Fibroblast of skin of abdomen (primary cell): Measurements from ENCODE around the gene LTF.

Experiments used
- DNase-seq: peaks from one replicate; pipeline ENCODE4 v3.0.0-alpha.2; 2013

Gene LTF

DNA sequence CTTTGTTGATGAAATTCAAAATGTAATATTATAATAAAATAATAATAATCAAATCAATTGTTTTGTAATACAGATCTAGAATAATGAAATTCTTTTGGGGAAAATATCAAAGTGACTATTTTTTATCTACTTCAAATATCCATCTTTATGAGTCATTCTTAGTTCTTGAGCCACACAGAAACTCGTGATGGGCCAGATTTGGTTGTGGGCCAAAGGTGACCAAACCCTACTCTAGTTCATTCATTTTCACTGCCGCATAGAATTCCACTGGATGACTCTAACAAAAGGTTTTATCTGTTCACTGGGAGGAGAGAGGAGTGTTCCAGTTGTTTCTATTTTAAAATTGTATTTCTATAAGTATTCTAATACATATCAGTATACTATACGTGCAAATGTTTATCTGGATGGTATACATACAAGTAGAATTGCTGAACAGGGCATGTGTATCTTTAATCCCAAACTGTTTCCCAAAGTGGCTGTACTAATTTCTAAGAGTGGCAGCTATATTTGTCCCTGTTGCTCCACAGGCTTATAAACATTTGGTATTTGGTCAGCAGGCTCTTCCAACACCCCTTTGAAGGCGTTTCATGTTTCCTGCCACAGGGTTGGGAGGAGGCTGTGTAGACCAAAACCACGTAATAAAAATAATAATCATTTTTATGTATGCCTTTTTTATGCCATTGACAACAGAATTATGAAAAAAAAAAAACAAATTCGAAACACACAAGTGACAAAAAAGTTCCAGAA lies 25.8 kb upstream of the LTF start:
- no peak for DNase-seq

DNA sequence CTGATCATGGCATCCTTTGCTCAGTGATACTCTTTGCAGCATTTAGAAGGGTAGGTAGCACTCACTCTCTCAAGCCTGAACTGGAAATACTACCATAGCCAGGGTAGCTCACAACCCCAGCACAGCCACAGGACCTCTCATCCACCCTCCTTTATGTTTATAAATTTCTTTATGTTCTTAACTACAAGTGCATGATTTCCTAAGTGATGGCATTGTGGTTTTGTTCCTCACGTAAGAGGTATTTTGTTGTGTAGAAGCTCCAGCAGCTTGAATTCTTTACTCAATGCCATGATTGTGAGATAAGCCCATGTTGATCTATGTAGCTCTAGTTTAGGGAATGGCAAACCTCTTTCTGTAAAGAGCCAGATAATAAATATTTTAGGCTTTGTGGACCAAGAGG lies 25.2 kb upstream of the LTF start:
- DNase-seq, result peak; percentile 52

DNA sequence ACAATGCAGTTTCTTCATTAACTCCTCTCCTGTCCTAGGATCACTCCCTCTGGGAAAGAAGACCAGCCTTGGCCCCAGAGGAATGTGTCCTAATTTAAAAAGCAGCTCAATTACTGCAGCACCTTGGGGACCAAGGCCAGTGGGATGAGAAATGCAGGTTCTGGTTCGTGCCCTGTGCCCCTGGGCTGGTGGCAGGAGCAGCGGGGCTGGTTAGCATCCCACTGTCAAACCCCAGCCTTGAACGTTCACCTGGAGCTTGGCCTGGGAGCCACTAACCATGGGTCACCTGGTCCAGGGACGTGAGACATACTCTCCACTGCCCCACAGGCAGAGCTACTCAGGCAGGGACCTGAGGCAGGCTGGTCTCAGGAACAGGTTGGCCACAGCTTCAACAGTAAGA lies 24.7 kb upstream of the LTF start:
- no peak for DNase-seq

DNA sequence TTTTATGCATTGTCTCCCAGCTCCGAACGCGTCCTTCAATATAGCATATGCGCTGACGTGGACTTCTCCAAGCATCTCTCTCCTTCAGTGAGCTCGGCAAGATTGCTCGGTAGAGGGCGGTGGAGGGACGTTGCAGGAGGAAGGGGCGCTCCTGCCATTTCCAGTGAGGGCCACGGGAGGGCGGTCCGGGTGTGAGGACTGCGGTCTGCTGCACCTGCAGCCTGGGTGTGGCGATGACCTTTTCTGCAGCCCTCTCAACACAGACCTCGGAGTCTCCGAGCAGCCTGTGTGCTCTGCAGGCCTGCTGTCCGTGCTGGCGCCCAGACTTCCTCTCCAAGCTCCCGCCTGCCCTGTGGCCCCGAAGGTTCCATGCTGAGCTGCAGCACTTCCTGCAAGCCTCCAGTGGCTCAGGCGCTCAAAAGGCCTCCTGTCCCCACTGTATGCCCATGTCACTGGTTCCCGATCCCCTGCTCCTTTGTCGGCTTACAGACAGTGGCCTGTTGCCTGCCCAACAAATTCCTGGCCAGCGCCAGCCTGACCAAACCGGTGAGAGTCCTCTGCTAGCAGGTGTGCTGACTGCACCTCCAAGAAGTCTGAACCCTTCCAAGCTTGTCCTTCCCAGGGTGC lies 24.1 kb upstream of the LTF start:
- peak; percentile 85 for DNase-seq

DNA sequence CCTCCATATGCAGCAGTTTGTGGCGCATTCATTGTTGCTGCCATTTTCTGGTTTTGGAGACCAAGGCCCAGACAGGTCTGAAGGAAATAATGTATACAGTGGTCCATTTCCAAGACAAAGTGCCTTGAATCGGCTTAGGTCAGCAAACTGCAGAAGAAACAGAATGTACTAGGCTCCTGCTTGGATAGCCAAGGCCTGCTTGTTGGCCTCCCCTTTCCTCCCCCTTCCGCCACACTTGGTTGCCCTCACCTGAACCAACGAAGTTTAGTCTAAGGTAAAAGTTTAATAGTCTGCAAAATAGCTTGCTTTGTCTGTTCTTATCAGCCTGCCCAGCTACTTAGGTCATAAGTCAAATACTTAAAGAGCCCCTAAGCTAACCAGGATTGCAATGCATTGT lies 21.1 kb upstream of the LTF start:
- DNase-seq, result no peak

DNA sequence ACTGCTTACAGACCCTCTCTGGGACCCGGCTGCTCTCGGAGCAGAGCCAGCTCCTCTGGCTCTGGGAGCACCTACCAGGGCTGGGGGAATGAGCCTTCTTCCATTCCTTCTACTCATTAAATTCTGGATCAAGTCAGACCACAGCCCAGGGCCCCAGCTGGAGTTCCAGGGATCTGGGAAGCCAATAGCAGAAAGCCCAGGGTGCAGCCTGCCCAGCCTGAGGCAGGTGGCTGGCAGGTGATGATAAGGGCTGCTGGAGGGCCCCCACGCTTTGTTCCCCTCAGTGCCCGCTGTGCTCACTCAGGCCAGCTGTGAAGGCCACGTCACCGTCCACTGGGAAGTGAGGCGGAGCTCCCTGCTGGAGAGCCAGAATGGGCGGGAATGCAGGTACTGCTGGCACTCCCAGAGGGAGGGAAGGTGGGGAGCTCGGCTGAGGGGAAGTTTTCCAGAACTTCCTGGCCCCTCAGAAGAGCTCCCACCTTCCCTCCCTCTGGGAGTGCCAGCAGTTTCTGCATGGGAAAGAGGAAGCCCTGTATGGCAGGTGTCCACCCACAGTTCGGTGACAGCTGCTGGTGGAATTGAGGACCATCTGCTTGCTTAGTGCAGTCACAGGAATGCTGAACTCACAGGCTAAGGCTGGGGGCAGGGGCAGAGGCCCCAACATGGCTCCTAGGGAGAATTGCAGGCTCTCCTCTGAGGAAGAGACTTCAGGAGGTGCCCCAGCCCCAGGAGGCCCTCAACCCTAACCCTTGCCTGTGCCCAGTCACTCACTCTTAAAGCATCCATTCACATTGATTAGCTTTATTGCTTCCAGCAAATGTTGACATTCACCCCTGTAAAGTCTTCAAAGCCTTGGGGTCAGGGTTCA lies 20.4 kb upstream of the LTF start:
- no peak for DNase-seq

DNA sequence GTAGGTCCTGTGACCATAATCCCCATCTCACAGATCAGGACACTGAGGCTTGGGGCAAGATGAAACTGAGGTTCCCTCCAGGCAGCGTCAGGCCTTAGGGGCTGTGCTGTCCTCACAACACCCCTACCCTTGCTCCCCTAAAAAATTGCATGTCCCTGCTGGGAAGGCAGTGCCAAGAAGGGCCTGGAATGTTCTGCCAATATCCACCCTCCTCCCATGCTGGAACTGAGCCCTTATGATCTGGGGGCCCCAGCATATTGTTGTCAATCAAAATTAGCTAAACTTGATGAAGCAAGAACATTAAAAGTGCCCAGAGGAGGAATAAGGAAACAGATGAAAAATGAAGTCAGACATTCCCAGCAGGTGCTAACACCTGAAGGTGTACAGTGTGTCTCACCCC lies 19.7 kb upstream of the LTF start:
- no peak for DNase-seq

DNA sequence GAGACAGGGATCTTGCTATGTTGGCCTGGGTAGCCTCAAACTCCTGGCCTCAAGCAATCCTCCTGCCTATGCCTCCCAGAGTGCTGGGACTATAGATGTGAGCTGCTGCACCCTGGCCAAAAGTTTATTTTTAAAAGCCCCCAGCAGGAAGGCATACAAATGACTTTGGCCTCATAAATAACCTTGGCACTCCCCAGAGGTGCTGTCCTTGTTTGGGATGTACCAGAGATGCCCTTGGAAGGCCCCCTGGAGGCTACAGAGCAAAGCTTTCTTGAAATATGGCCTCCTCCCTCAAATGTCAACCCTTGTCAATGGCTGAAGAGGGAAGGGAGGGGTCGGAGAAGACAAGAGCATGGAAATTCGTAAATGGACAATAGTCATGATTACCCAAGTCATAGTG lies 19.1 kb upstream of the LTF start:
- no peak for DNase-seq

DNA sequence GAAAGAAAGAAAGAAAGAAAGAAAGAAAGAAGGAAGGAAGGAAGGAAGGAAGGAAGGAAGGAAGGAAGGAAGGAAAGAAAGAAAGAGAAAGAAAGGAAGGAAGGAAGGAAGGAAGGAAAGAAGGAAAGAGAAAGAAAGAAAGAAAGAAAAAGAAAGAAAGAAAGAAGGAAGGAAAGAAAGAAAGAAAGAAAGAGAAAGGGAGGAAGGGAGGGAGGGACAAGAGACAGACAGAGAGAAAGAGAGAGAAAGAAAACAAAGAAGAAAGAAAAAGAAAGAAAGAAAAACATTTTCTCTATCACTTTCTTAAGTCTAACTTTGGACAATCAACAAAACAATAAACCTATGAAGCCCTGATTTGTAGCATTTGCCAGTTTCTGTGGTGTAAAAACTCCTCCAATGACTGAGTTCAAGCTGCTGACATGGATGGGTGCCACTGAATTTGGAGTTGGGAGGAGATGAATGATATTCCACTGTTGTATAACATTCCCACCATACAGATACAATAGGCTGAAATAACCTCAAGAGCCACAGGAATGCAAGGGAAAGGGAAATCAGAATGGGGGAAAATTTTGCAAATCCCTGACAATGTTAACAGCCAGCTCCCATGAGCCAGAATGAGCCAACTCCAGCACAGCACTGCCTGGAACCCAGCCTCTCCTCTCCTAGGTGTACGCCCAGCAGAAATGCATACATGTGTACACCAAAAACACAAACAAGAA lies 18.1 kb upstream of the LTF start:
- DNase-seq, result peak; percentile 93

DNA sequence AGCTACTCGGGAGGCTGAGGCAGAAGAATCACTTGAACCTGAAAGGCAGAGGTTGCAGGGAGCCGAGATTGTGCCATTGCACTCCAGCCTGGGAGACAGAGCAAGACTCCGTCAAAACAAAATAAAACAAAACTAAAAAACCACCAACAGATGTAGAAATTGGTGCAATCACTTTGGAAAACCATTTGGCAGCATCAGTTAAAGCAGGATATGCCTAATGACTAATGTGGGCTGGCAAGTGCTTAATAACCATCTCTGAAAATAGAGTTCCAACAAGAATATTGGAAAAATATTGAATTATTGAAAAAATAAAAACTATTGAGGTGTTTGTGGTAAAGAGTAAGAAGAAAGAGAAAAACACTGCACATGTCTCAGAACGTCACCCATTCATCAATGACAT lies 16.9 kb upstream of the LTF start:
- DNase-seq, result no peak

DNA sequence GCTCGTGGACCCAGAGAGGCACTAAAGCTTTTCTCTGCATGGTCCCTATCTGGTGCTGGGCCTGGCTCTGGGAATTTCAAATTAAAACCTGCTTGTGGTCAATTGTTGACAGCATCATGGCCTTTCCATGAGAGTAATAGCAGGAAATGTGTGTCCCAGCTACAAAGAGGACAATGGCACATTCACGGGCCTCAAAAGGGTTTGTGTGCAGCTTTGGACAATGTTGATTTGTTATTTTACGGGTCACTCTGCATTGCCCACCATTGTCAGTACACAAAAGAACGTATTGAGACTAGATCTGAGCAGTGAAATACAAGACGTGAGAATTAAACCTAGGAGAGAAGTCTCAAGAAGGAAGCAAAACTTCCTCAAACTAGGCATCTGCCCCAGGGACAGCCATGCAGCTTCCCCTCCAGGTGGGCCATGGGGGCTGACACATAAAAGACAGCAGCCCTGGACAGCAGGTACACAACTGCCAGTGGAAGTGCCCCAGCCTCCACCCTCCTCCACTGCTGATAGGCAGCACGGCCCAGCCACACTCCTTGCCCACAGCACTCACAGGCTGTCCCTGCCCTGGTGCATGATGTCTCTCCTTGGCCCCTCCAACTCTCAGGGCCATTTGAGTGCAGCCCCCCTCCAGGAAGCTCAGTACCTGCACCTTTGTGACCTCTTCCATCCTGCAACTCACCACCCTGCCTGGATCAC lies 15.9 kb upstream of the LTF start:
- DNase-seq, result no peak

DNA sequence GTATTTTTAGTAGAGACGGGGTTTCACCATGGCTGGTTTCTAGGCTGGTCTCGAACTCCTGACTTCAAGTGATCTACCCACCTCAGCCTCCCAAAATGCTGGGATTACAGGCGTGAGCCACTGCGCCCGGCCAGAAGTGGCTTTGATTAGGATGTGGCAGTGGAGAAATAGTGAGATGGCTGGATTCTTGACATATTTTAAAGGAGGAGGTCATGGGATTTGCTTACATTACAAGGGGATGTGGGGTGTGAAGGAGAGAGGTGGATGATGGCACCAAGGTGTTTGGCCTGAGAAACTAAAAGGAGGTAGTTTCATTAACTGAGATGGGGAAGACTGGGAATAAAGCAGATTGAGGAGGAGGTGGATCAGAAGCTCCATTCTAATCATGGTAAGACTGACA lies 15.0 kb upstream of the LTF start:
- peak; percentile 18 for DNase-seq

DNA sequence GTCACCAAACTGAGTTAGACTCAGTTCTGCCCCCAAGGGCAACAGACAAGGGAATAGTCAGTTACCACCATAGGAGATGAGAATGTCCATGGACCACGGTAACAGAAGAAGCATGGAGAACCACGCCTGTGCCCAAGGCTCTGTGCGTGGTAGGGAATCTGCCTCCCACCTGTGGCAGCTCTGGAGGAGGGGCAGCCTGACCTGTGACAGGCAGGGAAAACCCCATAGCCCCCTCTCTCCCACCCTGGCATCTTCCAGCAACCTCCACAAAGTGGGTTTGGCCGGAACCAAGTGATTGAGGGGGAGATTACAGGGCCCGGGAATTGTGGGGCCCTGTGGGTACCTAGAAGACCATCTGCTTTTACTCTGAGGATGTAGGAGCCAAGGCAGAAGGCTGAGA lies 14.3 kb upstream of the LTF start:
- no peak for DNase-seq

DNA sequence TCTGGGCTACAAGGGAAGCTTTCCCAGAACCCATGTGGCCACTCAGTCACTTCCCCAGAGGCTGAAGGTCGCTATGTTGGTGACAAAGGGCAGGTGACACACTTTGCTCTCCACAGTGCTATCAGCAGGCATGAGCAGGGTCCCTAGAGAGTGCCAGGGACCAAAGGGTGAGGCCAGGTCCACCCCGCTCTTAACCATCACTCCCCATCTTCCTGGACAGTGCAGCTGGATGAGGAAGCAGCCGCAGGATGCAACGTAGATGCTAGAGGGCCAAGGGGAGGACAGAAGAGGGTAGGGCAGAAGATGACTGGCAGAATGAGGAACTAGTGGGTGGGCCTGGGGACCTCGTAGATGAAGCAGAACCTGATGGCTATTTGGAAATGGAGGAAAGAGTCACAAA lies 13.6 kb upstream of the LTF start:
- no peak for DNase-seq

DNA sequence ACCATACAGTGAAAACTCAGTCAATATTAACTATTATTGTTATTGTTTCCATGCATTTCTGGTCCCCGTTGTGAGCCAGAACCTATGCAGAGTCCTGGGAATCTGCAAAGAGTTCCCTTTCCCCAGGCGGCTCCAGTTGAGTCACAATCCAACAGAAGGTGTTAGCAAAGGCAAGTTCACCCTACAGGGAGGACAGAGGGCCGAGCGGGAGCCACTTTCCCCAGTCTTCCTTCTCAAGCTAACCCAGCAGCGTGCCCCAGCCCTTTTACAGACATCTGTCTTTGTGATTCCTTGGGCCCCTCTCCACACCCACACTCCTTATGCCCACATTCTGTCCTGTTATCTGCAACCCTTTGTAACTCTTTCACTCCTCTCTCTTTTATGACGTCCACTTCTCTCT lies 13.1 kb upstream of the LTF start:
- DNase-seq, result no peak

DNA sequence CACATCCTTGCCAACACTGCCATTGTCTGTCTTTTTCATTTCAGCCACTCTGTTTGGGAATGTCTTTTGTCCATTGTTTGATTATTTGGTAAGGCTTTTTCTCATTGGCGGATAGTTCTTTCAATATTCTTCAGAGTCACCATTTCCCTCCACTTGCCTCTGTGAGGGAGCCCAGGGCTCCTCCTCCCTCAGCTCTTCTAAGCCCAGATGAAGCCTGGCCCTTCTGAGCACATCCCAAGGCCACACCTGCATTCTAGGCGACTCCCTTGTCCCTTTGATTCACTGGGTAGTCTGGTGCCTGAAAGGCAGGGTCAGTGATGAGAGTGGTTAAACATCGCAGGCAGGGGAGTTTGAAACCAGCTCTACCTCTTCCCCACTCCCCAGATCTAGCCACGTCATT lies 12.4 kb upstream of the LTF start:
- DNase-seq, result no peak

DNA sequence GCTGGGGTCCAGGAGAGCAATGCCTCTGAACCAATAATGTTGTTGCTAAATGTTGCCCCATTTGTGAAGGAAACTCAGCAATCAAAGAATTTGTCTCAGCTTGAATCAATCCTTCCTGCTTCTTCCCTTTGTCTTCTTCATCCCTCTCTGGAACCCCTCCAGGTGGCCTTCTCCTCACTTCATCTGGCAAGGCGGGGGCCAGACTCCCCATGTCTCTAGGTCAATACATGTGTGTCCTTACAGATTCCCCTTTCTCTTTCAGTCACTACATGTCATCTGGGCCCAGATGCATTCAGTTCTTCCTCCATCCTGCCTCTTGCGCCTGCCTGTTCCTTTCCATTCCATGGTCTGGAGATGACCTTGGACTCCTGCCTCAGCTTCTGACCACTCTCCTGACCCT lies 8.0 kb upstream of the LTF start:
- DNase-seq, result no peak

DNA sequence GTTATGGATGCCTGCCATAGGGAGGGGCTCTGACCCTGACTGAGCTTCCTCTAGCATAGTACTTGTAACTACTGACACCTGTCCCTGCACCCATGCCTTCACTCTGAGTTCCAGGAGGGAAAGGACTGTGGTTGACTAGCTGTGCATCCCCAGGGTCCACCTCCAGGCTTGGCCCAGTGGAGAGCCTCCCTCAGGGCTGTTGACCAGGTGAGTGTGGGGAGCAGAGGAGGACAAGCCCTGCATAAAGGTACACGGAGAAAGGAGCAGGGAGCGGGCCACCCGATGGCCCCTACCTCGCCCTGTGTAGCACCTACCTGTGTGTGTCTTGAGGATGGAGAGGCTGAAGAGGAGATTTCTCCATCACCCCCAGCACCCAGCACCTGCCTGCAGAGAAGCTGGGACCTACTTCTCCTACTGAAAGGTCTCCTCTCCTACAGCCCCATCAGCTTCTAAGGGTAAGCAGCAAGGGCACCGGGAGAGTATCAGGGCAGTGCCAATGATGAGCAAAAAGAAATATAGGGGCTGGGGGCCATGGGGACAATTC lies 6.7 kb upstream of the LTF start:
- DNase-seq, result no peak

DNA sequence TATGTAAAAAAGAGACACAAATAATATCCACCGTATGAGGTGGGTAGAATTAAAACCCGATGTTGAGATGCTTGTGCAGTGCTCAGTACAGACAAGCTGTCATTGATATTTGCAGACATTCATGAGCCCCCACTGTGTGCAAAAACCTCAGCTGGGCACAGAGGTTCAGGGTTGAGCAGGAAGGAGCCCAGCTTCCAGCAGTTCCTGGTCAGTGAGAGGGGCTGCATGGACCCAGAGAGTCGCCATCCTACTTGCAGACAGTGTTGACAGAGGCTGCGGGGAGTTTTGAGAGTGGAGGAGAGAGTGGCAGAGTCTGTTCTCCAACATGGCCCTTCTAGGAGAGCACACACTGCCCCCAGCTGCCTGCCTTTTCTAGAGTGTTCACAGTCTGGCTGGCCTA lies 6.1 kb upstream of the LTF start:
- no peak for DNase-seq

DNA sequence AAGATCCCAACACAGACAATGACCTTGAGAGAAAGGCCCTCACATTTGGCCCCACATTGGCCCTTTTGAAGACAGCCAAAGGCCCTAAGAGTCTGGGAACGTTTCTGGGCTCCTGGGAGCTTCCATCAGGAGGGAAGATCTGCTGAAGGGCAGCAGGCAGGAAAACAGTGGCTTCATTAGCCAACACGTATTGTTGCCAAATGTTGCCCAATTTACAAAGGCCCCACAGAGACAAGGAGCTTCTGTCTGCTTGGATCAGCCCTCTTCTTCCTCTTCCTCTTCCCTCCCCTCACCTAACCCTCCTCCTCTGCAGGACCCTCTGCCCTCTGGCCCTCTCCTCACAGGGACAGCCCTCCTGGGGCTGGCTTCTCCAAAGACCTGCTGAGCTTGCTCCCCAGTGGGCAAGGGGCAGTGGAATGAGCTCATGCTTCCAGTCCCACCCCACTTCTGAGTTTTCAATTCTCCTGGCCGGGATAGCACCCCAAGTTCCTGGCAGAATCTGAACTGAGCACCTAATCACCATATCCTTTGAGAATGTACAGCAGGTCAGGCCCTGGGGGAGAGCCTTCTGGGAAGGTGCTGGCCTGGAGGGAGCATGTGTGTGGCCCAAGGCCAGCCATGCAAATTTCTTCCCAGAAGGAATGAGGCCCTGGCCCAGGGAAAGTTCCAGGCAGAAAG lies 5.1 kb upstream of the LTF start:
- DNase-seq, result no peak

DNA sequence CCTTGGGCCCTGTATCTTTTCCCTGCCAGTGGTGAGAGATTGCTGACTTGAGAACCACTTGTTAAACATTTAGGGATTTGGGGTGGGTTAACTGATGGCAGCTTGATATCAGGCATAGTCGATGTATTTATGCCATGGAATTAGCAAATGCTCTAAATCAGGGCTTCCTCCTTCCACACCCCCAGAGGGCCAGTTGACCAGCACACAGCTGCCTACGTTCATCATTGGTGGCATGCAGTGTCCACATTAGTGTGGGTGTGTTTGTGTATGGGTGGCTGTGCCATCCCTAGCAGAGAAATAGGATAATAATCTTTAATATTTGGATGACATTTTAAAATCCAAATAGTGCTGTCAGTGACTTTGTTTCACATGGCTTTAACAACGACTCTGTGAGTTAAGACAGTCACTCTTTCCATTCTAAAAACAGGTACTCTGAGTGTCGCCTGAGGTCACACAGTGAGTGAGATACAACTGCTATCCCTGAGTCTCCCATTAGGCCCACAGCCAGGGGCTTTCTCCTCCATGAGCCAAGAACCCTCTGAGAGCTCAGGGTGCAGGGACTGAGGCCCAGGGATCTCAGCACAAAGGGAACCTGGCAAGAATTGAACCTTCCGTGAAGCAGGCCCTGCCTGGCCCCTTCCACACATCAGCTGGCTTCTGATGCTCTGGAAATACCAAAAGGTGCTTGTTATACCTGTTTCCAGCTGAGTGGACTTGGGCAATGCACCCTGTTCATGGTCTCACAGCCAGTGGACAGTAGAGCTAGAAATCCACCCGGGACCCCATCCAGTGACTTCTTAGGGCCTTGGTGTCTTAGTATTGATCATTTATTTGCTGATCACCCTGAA lies 4.3 kb upstream of the LTF start:
- DNase-seq, result no peak
